GM23338 (cell line): ENCODE measurements around the gene GRHPR. TPM values are rescaled to one million over a fixed set of nuclear protein-coding genes. Genes with fewer than 3 reads are reported as not detected.

ENCODE experiments used
- ATAC-seq: fragments of 200-7000 bp; cut with Tn5 transposase; 3 replicates; pipeline ENCODE4 v1.9.1; 2020
- DNase-seq: peaks from one replicate; pipeline ENCODE4 v3.0.0-alpha.2; 2015; ENCODE audit warnings: low spot score
- H2AFZ ChIP-seq: fragments of 200-600 bp; sonication (generic); 2 replicates; pipeline ENCODE4 v1.8.0; 2016; ENCODE audit warnings: antibody characterized with exemption, mild to moderate bottlenecking, moderate library complexity
- H3F3A ChIP-seq: fragments of 200-600 bp; sonication (generic); replicated peaks from 2 replicates; pipeline ENCODE4 v1.8.0; 2017; ENCODE audit warnings: antibody characterized with exemption, mixed run types, low read depth
- H3K27ac ChIP-seq: fragments of 200-600 bp; sonication (generic); 2 replicates; pipeline ENCODE4 v1.6.1; 2016; ENCODE audit warnings: low read depth
- H3K27me3 ChIP-seq: fragments of 200-600 bp; sonication (generic); 2 replicates; pipeline ENCODE4 v1.8.0; 2016; ENCODE audit warnings: mild to moderate bottlenecking, mixed run types, moderate library complexity; ENCODE audit not compliant: insufficient read depth
- H3K36me3 ChIP-seq: fragments of 200-600 bp; sonication (generic); 2 replicates; pipeline ENCODE4 v1.8.0; 2016; ENCODE audit warnings: mild to moderate bottlenecking; ENCODE audit not compliant: insufficient read depth
- H3K4me1 ChIP-seq: fragments of 200-600 bp; sonication (generic); 2 replicates; pipeline ENCODE4 v1.8.0; 2016; ENCODE audit warnings: mild to moderate bottlenecking, moderate library complexity; ENCODE audit not compliant: insufficient read depth
- H3K4me2 ChIP-seq: fragments of 200-600 bp; sonication (generic); 2 replicates; pipeline ENCODE4 v1.7.1; 2017; ENCODE audit warnings: mixed run types
- H3K4me3 ChIP-seq: fragments of 200-600 bp; sonication (generic); 2 replicates; pipeline ENCODE4 v1.6.1; 2016; ENCODE audit warnings: mixed run types
- H3K79me2 ChIP-seq: fragments of 200-600 bp; sonication (generic); replicated peaks from 2 replicates; pipeline ENCODE4 v1.8.0; 2017; ENCODE audit warnings: mild to moderate bottlenecking; ENCODE audit not compliant: insufficient read depth
- H3K9me2 ChIP-seq: fragments of 200-600 bp; sonication (generic); 2 replicates; pipeline ENCODE4 v1.8.0; 2017; ENCODE audit not compliant: insufficient read depth
- H4K20me1 ChIP-seq: fragments of 200-600 bp; sonication (generic); replicated peaks from 2 replicates; pipeline ENCODE4 v1.8.0; 2017; ENCODE audit warnings: mild to moderate bottlenecking; ENCODE audit not compliant: insufficient read depth
- H3K27ac Mint-ChIP-seq: 2 replicates; pipeline ENCODE4 v1.8.0; 2020; ENCODE audit warnings: inconsistent platforms, mild to moderate bottlenecking, moderate library complexity, mixed read lengths
- H3K27me3 Mint-ChIP-seq: 3 replicates; pipeline ENCODE4 v1.8.0; 2022; ENCODE audit warnings: low read depth, mild to moderate bottlenecking, moderate library complexity, mixed read lengths, inconsistent platforms; ENCODE audit not compliant: insufficient read depth, poor library complexity
- H3K36me3 Mint-ChIP-seq: 3 replicates; pipeline ENCODE4 v1.8.0; 2021; ENCODE audit warnings: low read depth, mild to moderate bottlenecking, inconsistent platforms, moderate library complexity, mixed read lengths
- H3K4me1 Mint-ChIP-seq: 3 replicates; pipeline ENCODE4 v1.8.0; 2020; ENCODE audit warnings: mild to moderate bottlenecking, inconsistent platforms, mixed read lengths
- H3K4me3 Mint-ChIP-seq: 3 replicates; pipeline ENCODE4 v1.8.0; 2021; ENCODE audit warnings: moderate library complexity, mild to moderate bottlenecking, inconsistent platforms, mixed read lengths
- H3K9me3 Mint-ChIP-seq: 3 replicates; pipeline ENCODE4 v1.8.0; 2020; ENCODE audit warnings: moderate library complexity, mild to moderate bottlenecking, inconsistent platforms, mixed read lengths
- CREB1 ChIP-seq: fragments of 250-450 bp; sonication (Bioruptor Pico); IDR thresholded peaks from 2 replicates; pipeline ENCODE4 v1.5.0; 2020; ENCODE audit warnings: low read depth, mild to moderate bottlenecking, moderate library complexity
- EZH2 ChIP-seq: fragments of 200-600 bp; sonication (generic); IDR thresholded peaks from one replicate; pipeline ENCODE4 v1.8.0; 2017; ENCODE audit warnings: antibody characterized with exemption, mild to moderate bottlenecking, low read depth; ENCODE audit not compliant: unreplicated experiment
- EZH2phosphoT487 ChIP-seq: fragments of 200-600 bp; sonication (generic); IDR thresholded peaks from one replicate; pipeline ENCODE4 v1.8.1; 2018; ENCODE audit warnings: antibody characterized with exemption; ENCODE audit not compliant: unreplicated experiment
- NANOG ChIP-seq: IDR thresholded peaks from 2 replicates; pipeline ENCODE4 v1.6.1; 2016; ENCODE audit warnings: antibody characterized with exemption, borderline replicate concordance
- STAT1 ChIP-seq: IDR thresholded peaks from one replicate; pipeline ENCODE4 v1.6.1; 2016; ENCODE audit warnings: antibody characterized with exemption; ENCODE audit not compliant: unreplicated experiment
- ZNF114 ChIP-seq: fragments of 250-450 bp; sonication (Bioruptor Pico); IDR thresholded peaks from 2 replicates; pipeline ENCODE4 v1.5.0; 2020; ENCODE audit warnings: mild to moderate bottlenecking, moderate library complexity
- ZNF331 ChIP-seq: fragments of 250-450 bp; sonication (Bioruptor Pico); IDR thresholded peaks from 2 replicates; pipeline ENCODE4 v1.5.0; 2020; ENCODE audit warnings: low read depth, mild to moderate bottlenecking, moderate library complexity
- polyA plus RNA-seq: library from polyadenylated mRNA; unstranded; fragments of >200 nt; fragmentation: Nextera tagmentation; extraction: Ambion mirVana; gene quantifications from 2 replicates; pipeline ENCODE4 v1.2.1, GENCODE V29; 2016
- total RNA-seq: library from RNA; depleted of rRNA; stranded (reverse); fragments of >200 nt; shearing (Covaris generic); gene quantifications from 2 replicates; pipeline ENCODE4 v1.2.3, GENCODE V29; 2014
- TF ChIP-seq, protein P1 (sequence below): IDR thresholded peaks from 2 replicates; pipeline ENCODE4 v1.6.1; 2016; ENCODE audit warnings: antibody characterized with exemption
- TF ChIP-seq, protein P2 (sequence below): IDR thresholded peaks from one replicate; pipeline ENCODE4 v1.6.1; 2018; ENCODE audit warnings: antibody characterized with exemption; ENCODE audit not compliant: unreplicated experiment
- TF ChIP-seq, protein P3 (sequence below), 2 experiments: fragments of 200-600 bp in 1 of 2; sonication (generic) in 1 of 2; conservative IDR thresholded peaks; 2 replicates each; pipeline versions ENCODE4 v1.5.1 to v1.6.1; 2016 to 2017; ENCODE audit warnings: antibody characterized with exemption in 2 of 2, low read depth in 2 of 2, mild to moderate bottlenecking in 2 of 2, moderate library complexity in 1 of 2

GRHPR gene
- total and polyA plus RNA-seq, 2 experiments from 2014 or later = 69.0 to 128 TPM

DNA sequence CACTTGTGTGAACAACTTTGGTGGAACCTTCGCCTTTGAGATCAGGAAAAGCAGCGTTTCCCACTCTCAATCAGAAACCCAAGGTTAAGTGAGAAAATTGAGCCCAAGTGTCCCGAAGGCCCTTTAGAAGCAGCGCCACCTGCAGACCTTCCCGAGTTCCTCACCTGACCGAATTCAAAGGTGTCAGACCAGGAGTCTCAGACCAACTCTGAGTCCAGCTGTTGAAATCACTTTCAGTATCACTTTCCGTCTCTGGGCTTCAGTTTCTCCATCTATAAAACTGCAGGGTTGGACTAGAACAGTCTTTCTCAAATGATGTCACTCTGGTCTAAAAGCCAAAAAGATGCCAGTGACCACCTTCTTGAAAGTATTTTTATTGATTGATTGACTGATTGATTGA is 31.7 kb upstream of the GRHPR start:
- Mint-ChIP-seq H3K27me3 (peaks cover 3% of the 10 kb centered on the region), H3K9me3 (no peaks in the 10 kb centered on the region)
- peak; percentile 84 for ATAC-seq

DNA sequence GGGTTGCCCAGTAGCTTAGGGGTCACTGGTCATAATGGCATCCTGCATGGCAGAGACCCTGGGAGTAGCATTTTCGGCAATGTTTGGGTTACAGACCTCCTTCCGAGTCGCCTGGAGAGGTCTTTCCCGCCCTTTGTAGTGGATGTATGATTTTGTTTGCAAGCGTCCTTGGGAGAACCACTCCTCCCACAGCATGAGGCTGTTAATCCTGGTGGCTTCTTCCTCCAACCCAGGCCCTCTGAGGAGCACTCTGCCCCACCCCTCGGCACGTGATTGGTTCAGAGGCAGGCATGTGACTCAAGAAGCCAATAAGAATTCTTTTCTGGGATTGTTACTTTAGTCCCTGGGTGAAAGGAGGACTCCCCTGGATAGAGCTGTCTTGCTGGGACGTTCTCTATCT is 30.2 kb upstream of the GRHPR start:
- Mint-ChIP-seq H3K27ac (no peak overlapping the region), H3K27me3 (peaks cover 3% of the 10 kb centered on the region), H3K4me1 (peaks cover 3% of the 10 kb centered on the region; the same call in 1 of the 3 replicates), H3K9me3 (no peaks in the 10 kb centered on the region), H3K4me3 (no peak overlapping the region), H3K36me3 (no peaks in the 10 kb centered on the region)
- Histone ChIP-seq H3K27me3 (no peaks in the 10 kb centered on the region), H3F3A (no peaks in the 10 kb centered on the region), H3K4me3 (no peak overlapping the region), H3K4me2 (no peak overlapping the region), H3K36me3 (no peaks in the 10 kb centered on the region), H3K27ac (no peak overlapping the region), H3K79me2 (no peaks in the 10 kb centered on the region), H3K9me2 (no peaks in the 10 kb centered on the region), H4K20me1 (no peaks in the 10 kb centered on the region), H3K4me1 (no peaks in the 10 kb centered on the region), H2AFZ (no peak overlapping the region)
- no peak for TF ChIP-seq STAT1
- TF ChIP-seq NANOG = no peak
- no peak for TF ChIP-seq EZH2
- no peak for TF ChIP-seq ZNF331 (CRISPR knock-in tag)
- TF ChIP-seq, protein P1, sequence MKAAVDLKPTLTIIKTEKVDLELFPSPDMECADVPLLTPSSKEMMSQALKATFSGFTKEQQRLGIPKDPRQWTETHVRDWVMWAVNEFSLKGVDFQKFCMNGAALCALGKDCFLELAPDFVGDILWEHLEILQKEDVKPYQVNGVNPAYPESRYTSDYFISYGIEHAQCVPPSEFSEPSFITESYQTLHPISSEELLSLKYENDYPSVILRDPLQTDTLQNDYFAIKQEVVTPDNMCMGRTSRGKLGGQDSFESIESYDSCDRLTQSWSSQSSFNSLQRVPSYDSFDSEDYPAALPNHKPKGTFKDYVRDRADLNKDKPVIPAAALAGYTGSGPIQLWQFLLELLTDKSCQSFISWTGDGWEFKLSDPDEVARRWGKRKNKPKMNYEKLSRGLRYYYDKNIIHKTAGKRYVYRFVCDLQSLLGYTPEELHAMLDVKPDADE = no peak
- no peak for TF ChIP-seq EZH2phosphoT487
- TF ChIP-seq ZNF114 (CRISPR knock-in tag) = no peak
- TF ChIP-seq, protein P2, sequence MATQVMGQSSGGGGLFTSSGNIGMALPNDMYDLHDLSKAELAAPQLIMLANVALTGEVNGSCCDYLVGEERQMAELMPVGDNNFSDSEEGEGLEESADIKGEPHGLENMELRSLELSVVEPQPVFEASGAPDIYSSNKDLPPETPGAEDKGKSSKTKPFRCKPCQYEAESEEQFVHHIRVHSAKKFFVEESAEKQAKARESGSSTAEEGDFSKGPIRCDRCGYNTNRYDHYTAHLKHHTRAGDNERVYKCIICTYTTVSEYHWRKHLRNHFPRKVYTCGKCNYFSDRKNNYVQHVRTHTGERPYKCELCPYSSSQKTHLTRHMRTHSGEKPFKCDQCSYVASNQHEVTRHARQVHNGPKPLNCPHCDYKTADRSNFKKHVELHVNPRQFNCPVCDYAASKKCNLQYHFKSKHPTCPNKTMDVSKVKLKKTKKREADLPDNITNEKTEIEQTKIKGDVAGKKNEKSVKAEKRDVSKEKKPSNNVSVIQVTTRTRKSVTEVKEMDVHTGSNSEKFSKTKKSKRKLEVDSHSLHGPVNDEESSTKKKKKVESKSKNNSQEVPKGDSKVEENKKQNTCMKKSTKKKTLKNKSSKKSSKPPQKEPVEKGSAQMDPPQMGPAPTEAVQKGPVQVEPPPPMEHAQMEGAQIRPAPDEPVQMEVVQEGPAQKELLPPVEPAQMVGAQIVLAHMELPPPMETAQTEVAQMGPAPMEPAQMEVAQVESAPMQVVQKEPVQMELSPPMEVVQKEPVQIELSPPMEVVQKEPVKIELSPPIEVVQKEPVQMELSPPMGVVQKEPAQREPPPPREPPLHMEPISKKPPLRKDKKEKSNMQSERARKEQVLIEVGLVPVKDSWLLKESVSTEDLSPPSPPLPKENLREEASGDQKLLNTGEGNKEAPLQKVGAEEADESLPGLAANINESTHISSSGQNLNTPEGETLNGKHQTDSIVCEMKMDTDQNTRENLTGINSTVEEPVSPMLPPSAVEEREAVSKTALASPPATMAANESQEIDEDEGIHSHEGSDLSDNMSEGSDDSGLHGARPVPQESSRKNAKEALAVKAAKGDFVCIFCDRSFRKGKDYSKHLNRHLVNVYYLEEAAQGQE = no peak
- TF ChIP-seq CREB1 (CRISPR knock-in tag) = no peak
- ATAC-seq (peak; percentile 58), DNase-seq (peak; percentile 43)

More for the DNA sequence above, 31.7 kb upstream of the GRHPR start:
- no peak for TF ChIP-seq EZH2phosphoT487
- TF ChIP-seq, protein P2 = no peak
- TF ChIP-seq, protein P3, sequence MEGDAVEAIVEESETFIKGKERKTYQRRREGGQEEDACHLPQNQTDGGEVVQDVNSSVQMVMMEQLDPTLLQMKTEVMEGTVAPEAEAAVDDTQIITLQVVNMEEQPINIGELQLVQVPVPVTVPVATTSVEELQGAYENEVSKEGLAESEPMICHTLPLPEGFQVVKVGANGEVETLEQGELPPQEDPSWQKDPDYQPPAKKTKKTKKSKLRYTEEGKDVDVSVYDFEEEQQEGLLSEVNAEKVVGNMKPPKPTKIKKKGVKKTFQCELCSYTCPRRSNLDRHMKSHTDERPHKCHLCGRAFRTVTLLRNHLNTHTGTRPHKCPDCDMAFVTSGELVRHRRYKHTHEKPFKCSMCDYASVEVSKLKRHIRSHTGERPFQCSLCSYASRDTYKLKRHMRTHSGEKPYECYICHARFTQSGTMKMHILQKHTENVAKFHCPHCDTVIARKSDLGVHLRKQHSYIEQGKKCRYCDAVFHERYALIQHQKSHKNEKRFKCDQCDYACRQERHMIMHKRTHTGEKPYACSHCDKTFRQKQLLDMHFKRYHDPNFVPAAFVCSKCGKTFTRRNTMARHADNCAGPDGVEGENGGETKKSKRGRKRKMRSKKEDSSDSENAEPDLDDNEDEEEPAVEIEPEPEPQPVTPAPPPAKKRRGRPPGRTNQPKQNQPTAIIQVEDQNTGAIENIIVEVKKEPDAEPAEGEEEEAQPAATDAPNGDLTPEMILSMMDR (conservative IDR thresholded peaks at IDR 0.05; ENCODE audit: low read depth in 2 of 2) = peak; percentile 82 to 88
- no peak overlapping the region for H3K4me3 ChIP-seq
- no peak overlapping the region for H3K4me3 Mint-ChIP-seq
- H3K36me3 ChIP-seq = no peaks in the 10 kb centered on the region
- no peak overlapping the region for H3K27ac Mint-ChIP-seq
- H3F3A ChIP-seq = no peaks in the 10 kb centered on the region
- H3K4me1 Mint-ChIP-seq = peaks cover 3% of the 10 kb centered on the region; the same call in 1 of the 3 replicates
- no peaks in the 10 kb centered on the region for H3K4me1 ChIP-seq
- peak; percentile 90 for DNase-seq
- H2AFZ ChIP-seq = no peak overlapping the region
- no peaks in the 10 kb centered on the region for H4K20me1 ChIP-seq
- no peaks in the 10 kb centered on the region for H3K36me3 Mint-ChIP-seq
- no peaks in the 10 kb centered on the region for H3K9me2 ChIP-seq
- no peak overlapping the region for H3K4me2 ChIP-seq
- no peaks in the 10 kb centered on the region for H3K79me2 ChIP-seq
- no peak overlapping the region for H3K27ac ChIP-seq
- H3K27me3 ChIP-seq = no peaks in the 10 kb centered on the region
